Measurements from ENCODE around the gene ZNF394. TPM values are rescaled to one million over a fixed set of nuclear protein-coding genes. Genes with fewer than 3 reads are reported as not detected.

The ZNF394 gene
- total and polyA plus RNA-seq, 4 donors = 5.5 to 18.3 (median 12.1) TPM

DNA sequence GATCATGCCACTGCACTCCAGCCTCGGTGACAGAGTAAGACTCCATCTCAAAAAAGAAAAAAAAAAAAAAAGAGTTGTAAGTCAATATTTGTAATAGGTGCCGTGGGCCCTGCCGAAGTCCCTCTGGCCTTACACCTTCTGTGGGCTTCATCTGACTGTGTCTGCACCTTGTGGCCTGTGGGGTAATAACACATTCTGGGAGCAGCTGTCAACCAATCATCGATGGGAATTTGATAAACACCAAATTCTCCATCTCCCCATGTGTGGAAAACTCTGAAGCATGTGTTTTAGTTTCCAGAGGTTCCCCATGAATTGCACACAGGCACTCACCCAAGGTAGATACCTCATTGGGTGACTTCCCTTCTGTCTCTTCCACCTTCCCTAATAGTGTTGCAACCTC, 10.8 kb downstream of the ZNF394 start:
- no peak for TF ChIP-seq FOXA1 (IDR thresholded peaks at IDR 0.05)
- no peak for TF ChIP-seq EGR1 (IDR thresholded peaks at IDR 0.05; ENCODE audit: low read depth in 2 of 2)
- TF ChIP-seq, protein P1, sequence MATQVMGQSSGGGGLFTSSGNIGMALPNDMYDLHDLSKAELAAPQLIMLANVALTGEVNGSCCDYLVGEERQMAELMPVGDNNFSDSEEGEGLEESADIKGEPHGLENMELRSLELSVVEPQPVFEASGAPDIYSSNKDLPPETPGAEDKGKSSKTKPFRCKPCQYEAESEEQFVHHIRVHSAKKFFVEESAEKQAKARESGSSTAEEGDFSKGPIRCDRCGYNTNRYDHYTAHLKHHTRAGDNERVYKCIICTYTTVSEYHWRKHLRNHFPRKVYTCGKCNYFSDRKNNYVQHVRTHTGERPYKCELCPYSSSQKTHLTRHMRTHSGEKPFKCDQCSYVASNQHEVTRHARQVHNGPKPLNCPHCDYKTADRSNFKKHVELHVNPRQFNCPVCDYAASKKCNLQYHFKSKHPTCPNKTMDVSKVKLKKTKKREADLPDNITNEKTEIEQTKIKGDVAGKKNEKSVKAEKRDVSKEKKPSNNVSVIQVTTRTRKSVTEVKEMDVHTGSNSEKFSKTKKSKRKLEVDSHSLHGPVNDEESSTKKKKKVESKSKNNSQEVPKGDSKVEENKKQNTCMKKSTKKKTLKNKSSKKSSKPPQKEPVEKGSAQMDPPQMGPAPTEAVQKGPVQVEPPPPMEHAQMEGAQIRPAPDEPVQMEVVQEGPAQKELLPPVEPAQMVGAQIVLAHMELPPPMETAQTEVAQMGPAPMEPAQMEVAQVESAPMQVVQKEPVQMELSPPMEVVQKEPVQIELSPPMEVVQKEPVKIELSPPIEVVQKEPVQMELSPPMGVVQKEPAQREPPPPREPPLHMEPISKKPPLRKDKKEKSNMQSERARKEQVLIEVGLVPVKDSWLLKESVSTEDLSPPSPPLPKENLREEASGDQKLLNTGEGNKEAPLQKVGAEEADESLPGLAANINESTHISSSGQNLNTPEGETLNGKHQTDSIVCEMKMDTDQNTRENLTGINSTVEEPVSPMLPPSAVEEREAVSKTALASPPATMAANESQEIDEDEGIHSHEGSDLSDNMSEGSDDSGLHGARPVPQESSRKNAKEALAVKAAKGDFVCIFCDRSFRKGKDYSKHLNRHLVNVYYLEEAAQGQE (IDR thresholded peaks at IDR 0.05) = no peak
- no peak for TF ChIP-seq NR2F2 (IDR thresholded peaks at IDR 0.05)
- TF ChIP-seq, protein P2, sequence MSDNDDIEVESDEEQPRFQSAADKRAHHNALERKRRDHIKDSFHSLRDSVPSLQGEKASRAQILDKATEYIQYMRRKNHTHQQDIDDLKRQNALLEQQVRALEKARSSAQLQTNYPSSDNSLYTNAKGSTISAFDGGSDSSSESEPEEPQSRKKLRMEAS (IDR thresholded peaks at IDR 0.05) = no peak
- no peak for TF ChIP-seq FOXA2 (IDR thresholded peaks at IDR 0.05)
- no peak for TF ChIP-seq SP1 (IDR thresholded peaks at IDR 0.05)
- TF ChIP-seq, protein P3, sequence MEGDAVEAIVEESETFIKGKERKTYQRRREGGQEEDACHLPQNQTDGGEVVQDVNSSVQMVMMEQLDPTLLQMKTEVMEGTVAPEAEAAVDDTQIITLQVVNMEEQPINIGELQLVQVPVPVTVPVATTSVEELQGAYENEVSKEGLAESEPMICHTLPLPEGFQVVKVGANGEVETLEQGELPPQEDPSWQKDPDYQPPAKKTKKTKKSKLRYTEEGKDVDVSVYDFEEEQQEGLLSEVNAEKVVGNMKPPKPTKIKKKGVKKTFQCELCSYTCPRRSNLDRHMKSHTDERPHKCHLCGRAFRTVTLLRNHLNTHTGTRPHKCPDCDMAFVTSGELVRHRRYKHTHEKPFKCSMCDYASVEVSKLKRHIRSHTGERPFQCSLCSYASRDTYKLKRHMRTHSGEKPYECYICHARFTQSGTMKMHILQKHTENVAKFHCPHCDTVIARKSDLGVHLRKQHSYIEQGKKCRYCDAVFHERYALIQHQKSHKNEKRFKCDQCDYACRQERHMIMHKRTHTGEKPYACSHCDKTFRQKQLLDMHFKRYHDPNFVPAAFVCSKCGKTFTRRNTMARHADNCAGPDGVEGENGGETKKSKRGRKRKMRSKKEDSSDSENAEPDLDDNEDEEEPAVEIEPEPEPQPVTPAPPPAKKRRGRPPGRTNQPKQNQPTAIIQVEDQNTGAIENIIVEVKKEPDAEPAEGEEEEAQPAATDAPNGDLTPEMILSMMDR (IDR thresholded peaks at IDR 0.05; ENCODE audit: low read depth, low read length, missing input control) = no peak
- TF ChIP-seq, protein P4, sequence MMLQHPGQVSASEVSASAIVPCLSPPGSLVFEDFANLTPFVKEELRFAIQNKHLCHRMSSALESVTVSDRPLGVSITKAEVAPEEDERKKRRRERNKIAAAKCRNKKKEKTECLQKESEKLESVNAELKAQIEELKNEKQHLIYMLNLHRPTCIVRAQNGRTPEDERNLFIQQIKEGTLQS (IDR thresholded peaks at IDR 0.05) = no peak
- TF ChIP-seq YY1 (IDR thresholded peaks at IDR 0.05) = no peak
- TF ChIP-seq, protein P5, sequence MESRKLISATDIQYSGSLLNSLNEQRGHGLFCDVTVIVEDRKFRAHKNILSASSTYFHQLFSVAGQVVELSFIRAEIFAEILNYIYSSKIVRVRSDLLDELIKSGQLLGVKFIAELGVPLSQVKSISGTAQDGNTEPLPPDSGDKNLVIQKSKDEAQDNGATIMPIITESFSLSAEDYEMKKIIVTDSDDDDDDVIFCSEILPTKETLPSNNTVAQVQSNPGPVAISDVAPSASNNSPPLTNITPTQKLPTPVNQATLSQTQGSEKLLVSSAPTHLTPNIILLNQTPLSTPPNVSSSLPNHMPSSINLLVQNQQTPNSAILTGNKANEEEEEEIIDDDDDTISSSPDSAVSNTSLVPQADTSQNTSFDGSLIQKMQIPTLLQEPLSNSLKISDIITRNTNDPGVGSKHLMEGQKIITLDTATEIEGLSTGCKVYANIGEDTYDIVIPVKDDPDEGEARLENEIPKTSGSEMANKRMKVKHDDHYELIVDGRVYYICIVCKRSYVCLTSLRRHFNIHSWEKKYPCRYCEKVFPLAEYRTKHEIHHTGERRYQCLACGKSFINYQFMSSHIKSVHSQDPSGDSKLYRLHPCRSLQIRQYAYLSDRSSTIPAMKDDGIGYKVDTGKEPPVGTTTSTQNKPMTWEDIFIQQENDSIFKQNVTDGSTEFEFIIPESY (IDR thresholded peaks at IDR 0.05) = no peak
- TF ChIP-seq HNF4G (IDR thresholded peaks at IDR 0.05) = no peak
- TF ChIP-seq RAD21 (IDR thresholded peaks at IDR 0.05) = no peak
- no peak for TF ChIP-seq JUND (IDR thresholded peaks at IDR 0.05)
- TF ChIP-seq GABPA (IDR thresholded peaks at IDR 0.05 in 1 of 2, conservative IDR thresholded peaks at IDR 0.05 in 1 of 2) = no peak
- no peak for TF ChIP-seq TAF1 (conservative IDR thresholded peaks at IDR 0.05)
- H3K4me1 ChIP-seq (ENCODE audit: control insufficient read depth in 4 of 4, insufficient read depth in 4 of 4, low read length in 3 of 4) = no peaks in the 10 kb centered on the region
- WGBS = 61% methylated on average over 4 of the region's 4 CpGs
- DNase-seq (ENCODE audit: low spot score) = no peak
- H3K9me3 ChIP-seq (ENCODE audit: control insufficient read depth in 4 of 4, low read length in 3 of 4) = peaks cover 9 to 16% (median 12%) of the 10 kb centered on the region in 4 donors
- H3K36me3 ChIP-seq (ENCODE audit: control insufficient read depth in 4 of 4, insufficient read depth in 3 of 4, low read depth in 1 of 4, low read length in 3 of 4) = peaks cover 11 to 28% (median 17%) of the 10 kb centered on the region in 4 donors
- H3K4me3 ChIP-seq (ENCODE audit: low read depth in 1 of 3, low read length in 3 of 3) = no peak overlapping the region
- H3K27me3 ChIP-seq (ENCODE audit: control insufficient read depth in 4 of 4, insufficient read depth in 4 of 4, low read length in 3 of 4) = no peaks in the 10 kb centered on the region
- H3K9ac ChIP-seq (ENCODE audit: low read depth in 1 of 2, low read length in 2 of 2) = no peak overlapping the region
- H3K27ac ChIP-seq (ENCODE audit: low read depth in 1 of 2, low read length in 2 of 2) = no peak overlapping the region

DNA sequence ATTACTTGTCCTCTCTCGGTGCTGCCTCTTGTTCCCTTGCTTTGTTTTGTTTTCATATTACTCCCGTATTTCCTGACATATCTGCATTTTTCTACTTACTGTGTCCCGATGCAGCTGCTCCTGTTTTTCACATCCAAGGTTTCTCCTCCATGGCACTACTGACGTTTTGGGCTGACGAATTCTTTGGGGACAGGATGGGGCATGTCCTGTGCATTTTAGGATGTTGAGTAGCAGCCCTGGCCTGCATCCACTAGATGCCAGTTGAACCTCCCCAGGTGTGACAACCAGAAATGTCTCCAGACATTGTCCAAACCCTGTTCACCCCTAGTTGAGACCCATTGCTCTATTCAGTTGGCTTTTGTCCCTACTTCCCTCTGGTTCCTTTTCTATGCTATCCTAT, 15.0 kb downstream of the ZNF394 start:
- no peak overlapping the region for H3K27ac ChIP-seq (ENCODE audit: low read depth in 1 of 2, low read length in 2 of 2)
- H3K9me3 ChIP-seq (ENCODE audit: control insufficient read depth in 4 of 4, low read length in 3 of 4) = peaks cover 0 to 4% (median 0%) of the 10 kb centered on the region in 4 donors
- TF ChIP-seq EGR1 (IDR thresholded peaks at IDR 0.05; ENCODE audit: low read depth in 2 of 2) = no peak
- TF ChIP-seq, protein P4 (IDR thresholded peaks at IDR 0.05) = no peak
- no peaks in the 10 kb centered on the region for H3K27me3 ChIP-seq (ENCODE audit: control insufficient read depth in 4 of 4, insufficient read depth in 4 of 4, low read length in 3 of 4)
- peaks cover 2 to 17% (median 8%) of the 10 kb centered on the region in 4 donors for H3K36me3 ChIP-seq (ENCODE audit: control insufficient read depth in 4 of 4, insufficient read depth in 3 of 4, low read depth in 1 of 4, low read length in 3 of 4)
- H3K9ac ChIP-seq (ENCODE audit: low read depth in 1 of 2, low read length in 2 of 2) = no peak overlapping the region
- H3K4me3 ChIP-seq (ENCODE audit: low read depth in 1 of 3, low read length in 3 of 3) = no peak overlapping the region
- no peaks in the 10 kb centered on the region for H3K4me1 ChIP-seq (ENCODE audit: control insufficient read depth in 4 of 4, insufficient read depth in 4 of 4, low read length in 3 of 4)
- WGBS = 96% methylated on average over 5 of the region's 5 CpGs
- no peak for DNase-seq (ENCODE audit: low spot score)
